Stimulated activated CD4-positive, alpha-beta T cell treated with anti-CD3 and anti-CD28 coated beads, Interleukin-2, amount 100 ng/mL, for 48 hours (primary cell): ENCODE measurements around the gene LDHA.

Experiments
- DNase-seq, 2 donors: peaks; one replicate each; pipeline ENCODE4 v3.0.0-alpha.2; 2020

The LDHA gene

GRCh38 chr11:18394275-18394927 is at the start of gene LDHA:
Gene LDHA (plus strand): TSS chr11:18394563. CDS start chr11:18396843, 2,280 bp downstream.
- peak; percentile 99 for DNase-seq

- DNase-seq, result no peak
Measured at GRCh38 chr11:18347471-18348125, 46.8 kb upstream of the LDHA start.

GRCh38 chr11:18352581-18352980 is 41.8 kb upstream of the LDHA start:
- no peak for DNase-seq

GRCh38 chr11:18358646-18359045 is 35.7 kb upstream of the LDHA start:
- no peak for DNase-seq

GRCh38 chr11:18361154-18361553 is 33.2 kb upstream of the LDHA start:
- DNase-seq, result no peak

- DNase-seq, result no peak
Measured at GRCh38 chr11:18364495-18365073, 29.8 kb upstream of the LDHA start.

GRCh38 chr11:18365741-18366140 is 28.6 kb upstream of the LDHA start:
- no peak for DNase-seq

GRCh38 chr11:18366286-18366685 is 28.1 kb upstream of the LDHA start:
- no peak for DNase-seq

- no peak for DNase-seq
Measured at GRCh38 chr11:18367431-18367830, 26.9 kb upstream of the LDHA start.

- no peak for DNase-seq
Measured at GRCh38 chr11:18368221-18368620, 26.1 kb upstream of the LDHA start.

GRCh38 chr11:18369398-18369797 is 25.0 kb upstream of the LDHA start:
- DNase-seq, result no peak

- DNase-seq, result no peak
Measured at GRCh38 chr11:18371279-18371678, 23.1 kb upstream of the LDHA start.

- DNase-seq, result no peak
Measured at GRCh38 chr11:18372201-18372600, 22.2 kb upstream of the LDHA start.

- DNase-seq, result no peak
Measured at GRCh38 chr11:18374956-18375355, 19.4 kb upstream of the LDHA start.

GRCh38 chr11:18375941-18376340 is 18.4 kb upstream of the LDHA start:
- DNase-seq, result no peak

GRCh38 chr11:18379201-18379600 is 15.2 kb upstream of the LDHA start:
- no peak for DNase-seq

GRCh38 chr11:18383388-18384156 is 10.8 kb upstream of the LDHA start:
- peak; percentile 42 to 74 for DNase-seq

GRCh38 chr11:18384157-18384641 is 10.2 kb upstream of the LDHA start:
- DNase-seq, result no peak

- no peak for DNase-seq
Measured at GRCh38 chr11:18390088-18390487, 4.3 kb upstream of the LDHA start.

- DNase-seq, result no peak
Measured at GRCh38 chr11:18392434-18393321, 1.7 kb upstream of the LDHA start.

GRCh38 chr11:18393581-18394274 is 635 bp upstream of the LDHA start:
- peak; percentile 20 to 23 for DNase-seq
